ENCODE results near the gene HPS1.

GRCh38 chr10:98492763-98493162, 46.0 kb upstream of the HPS1 start:
- TF ChIP-seq CTCF (IDR thresholded peaks at IDR 0.05): no peak
- no peak for TF ChIP-seq EP300 (IDR thresholded peaks at IDR 0.05; ENCODE audit: borderline replicate concordance in 1 of 2, low read depth in 1 of 2, low read length in 1 of 2)
- TF ChIP-seq REST (IDR thresholded peaks at IDR 0.05; ENCODE audit: low read depth, low read length): no peak
- no peak for TF ChIP-seq JUND (IDR thresholded peaks at IDR 0.05)
- TF ChIP-seq FOXM1 (IDR thresholded peaks at IDR 0.05; ENCODE audit: low read depth): no peak
- TF ChIP-seq TAF1 (IDR thresholded peaks at IDR 0.05; ENCODE audit: borderline replicate concordance, low read depth, low read length): no peak
- no peak for TF ChIP-seq RFX5 (IDR thresholded peaks at IDR 0.05; ENCODE audit: low read length)
- TF ChIP-seq POLR2AphosphoS5 (IDR thresholded peaks at IDR 0.05; ENCODE audit: low read depth, low read length): no peak
- no peak for TF ChIP-seq SMC3 (IDR thresholded peaks at IDR 0.05; ENCODE audit: low read depth, low read length)
- no peak for TF ChIP-seq NRF1 (IDR thresholded peaks at IDR 0.05; ENCODE audit: low read depth, low read length)
- TF ChIP-seq CHD2 (IDR thresholded peaks at IDR 0.05; ENCODE audit: low read length, partially characterized antibody): no peak
- TF ChIP-seq FOSL2 (IDR thresholded peaks at IDR 0.05; ENCODE audit: borderline replicate concordance, low read depth): no peak
- no peak for TF ChIP-seq EZH2phosphoT487 (IDR thresholded peaks at IDR 0.05; ENCODE audit: borderline replicate concordance, low read depth)

Data from SK-N-SH (cell line).